ENCODE data around the gene HBEGF.
"Not testable (repeated sequence)": the region's sequence is repeated elsewhere in the genome, so short reads cannot be mapped to it uniquely, and the experiment has no call there.

The HBEGF gene

DNA sequence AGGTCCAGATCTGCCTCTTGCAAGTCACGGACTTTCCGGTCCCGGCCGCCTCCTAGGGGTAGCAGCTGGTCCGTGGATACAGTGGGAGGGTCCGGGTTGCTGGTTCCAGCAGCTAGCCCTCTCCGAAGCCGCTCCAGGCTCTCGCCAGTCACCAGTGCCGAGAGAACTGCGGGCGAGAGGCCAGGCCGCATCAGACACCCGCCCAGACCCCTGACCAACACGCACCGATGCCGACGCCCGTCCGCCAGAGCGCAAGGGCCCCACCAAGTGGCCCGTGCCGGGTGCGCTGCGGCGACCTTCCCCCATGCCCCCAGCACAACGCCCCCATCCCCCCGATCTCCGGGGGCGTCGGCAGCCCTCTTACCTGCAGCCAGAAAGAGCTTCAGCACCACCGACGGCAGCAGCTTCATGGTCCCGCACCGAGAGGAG is 470 bp downstream of the HBEGF start:
- TF ChIP-seq CTCF (IDR thresholded peaks at IDR 0.05; ENCODE audit: insufficient read depth, low read depth, low read length, missing control alignments) = no peak
- peak overlapping the region; percentile 58 for H3K4me3 ChIP-seq (ENCODE audit: low read depth, low read length)
- DNase-seq (ENCODE audit: low read depth) = peak; percentile 18

DNA sequence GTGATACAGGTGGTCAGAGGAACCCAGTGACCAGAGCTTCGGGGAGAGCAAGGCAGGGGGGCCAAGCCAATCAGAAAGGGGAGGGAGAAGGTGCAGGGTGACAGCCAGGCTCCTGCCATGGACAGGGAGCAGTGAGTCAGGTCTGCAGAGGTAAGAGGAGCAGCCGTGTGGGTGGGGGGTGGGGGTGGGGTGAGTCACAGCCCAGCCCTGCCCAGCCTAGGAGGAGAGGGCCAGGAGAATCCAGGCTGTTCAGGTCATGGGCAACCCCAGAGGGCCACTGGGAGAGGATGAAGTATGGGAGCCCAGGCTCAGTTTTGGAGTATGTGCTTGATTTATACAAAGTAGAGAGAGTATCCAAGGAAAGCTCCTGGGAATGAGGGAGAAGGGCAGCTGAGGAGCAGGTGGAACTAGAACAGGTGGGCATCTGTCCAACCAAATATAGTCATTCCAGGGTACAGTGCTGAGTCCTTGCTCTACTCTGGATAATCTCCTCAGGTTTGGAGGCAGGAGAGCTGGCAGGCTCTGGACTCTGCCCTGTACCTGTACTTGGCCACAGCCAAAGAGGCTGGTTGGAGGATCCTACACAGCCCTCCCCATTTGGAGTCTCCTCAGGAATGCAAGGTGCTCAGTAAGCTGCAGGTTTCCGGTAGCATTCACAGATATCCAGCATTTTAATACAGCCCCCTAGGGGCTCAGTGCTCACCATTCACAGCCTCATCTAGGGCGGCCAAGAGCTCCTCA is 1.6 kb downstream of the HBEGF start:
- TF ChIP-seq CTCF (IDR thresholded peaks at IDR 0.05; ENCODE audit: insufficient read depth, low read depth, low read length, missing control alignments) = no peak
- no peak overlapping the region for H3K4me3 ChIP-seq (ENCODE audit: low read depth, low read length)
- no peak for DNase-seq (ENCODE audit: low read depth)

GRCh38 chr5:140343849-140344248 is 2.6 kb downstream of the HBEGF start:
- not testable (repeated sequence) for DNase-seq (ENCODE audit: low read depth); H3K4me3 ChIP-seq (ENCODE audit: low read depth, low read length)

GRCh38 chr5:140342896-140343295 is 3.5 kb downstream of the HBEGF start:
- H3K4me3 ChIP-seq (ENCODE audit: low read depth, low read length) = no peak overlapping the region
- TF ChIP-seq CTCF (IDR thresholded peaks at IDR 0.05; ENCODE audit: insufficient read depth, low read depth, low read length, missing control alignments) = no peak

GRCh38 chr5:140342287-140342686 is 4.1 kb downstream of the HBEGF start:
- TF ChIP-seq CTCF (IDR thresholded peaks at IDR 0.05; ENCODE audit: insufficient read depth, low read depth, low read length, missing control alignments) = no peak
- H3K4me3 ChIP-seq (ENCODE audit: low read depth, low read length) = peak overlapping the region; percentile 8
- DNase-seq (ENCODE audit: low read depth) = peak; percentile 76

More at GRCh38 chr5:140342896-140343295, 3.5 kb downstream of the HBEGF start:
- no peak for DNase-seq (ENCODE audit: low read depth)

DNA sequence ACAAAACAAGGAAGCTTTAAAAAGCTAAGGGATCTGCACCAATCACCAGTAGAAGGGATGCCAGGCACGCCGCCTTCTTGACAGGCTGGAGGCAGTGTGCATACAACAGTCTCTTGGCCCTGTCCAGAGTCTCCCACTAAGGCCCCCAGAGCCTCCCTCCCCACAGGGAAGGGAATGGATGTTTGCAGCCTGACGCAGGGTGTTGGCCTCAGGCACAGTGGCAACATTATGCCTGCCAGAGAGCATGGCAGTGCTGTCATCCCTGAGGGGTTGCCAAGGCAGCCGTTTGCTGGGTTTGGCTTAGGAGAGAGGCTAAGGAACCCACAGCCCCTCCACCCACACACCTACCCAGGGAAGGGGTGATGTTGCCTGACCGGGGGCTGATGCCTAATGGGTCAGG is 4.8 kb downstream of the HBEGF start:
- DNase-seq (ENCODE audit: low read depth) = no peak
- no peak for TF ChIP-seq CTCF (IDR thresholded peaks at IDR 0.05; ENCODE audit: insufficient read depth, low read depth, low read length, missing control alignments)
- peak overlapping the region; percentile 8 for H3K4me3 ChIP-seq (ENCODE audit: low read depth, low read length)

GRCh38 chr5:140340605-140341121 is 5.7 kb downstream of the HBEGF start:
- no peak for DNase-seq (ENCODE audit: low read depth)

More at GRCh38 chr5:140340605-140341121, 5.7 kb downstream of the HBEGF start:
- H3K4me3 ChIP-seq (ENCODE audit: low read depth, low read length) = no peak overlapping the region
- no peak for TF ChIP-seq CTCF (IDR thresholded peaks at IDR 0.05; ENCODE audit: insufficient read depth, low read depth, low read length, missing control alignments)
